HG03066 (cell line): Measurements from ENCODE around the gene FOXP3.
A peak's percentile ranks its signal among the peaks of the same experiment; 100 is the strongest.

ENCODE experiments used
- ATAC-seq: cut with Tn5 transposase; IDR thresholded peaks from one replicate; pipeline ENCODE4 v1.9.1; 2021; ENCODE audit warnings: low read depth; ENCODE audit not compliant: unreplicated experiment

FOXP3 gene

GRCh38 chrX:49276671-49277534, 12.4 kb upstream of the FOXP3 start:
- no peak for ATAC-seq

- no peak for ATAC-seq
Observed at GRCh38 chrX:49276207-49276606, 11.7 kb upstream of the FOXP3 start.

- ATAC-seq, result no peak
Observed at GRCh38 chrX:49273181-49273727, 8.7 kb upstream of the FOXP3 start.

- ATAC-seq, result no peak
Observed at GRCh38 chrX:49272421-49272820, 7.9 kb upstream of the FOXP3 start.

- no peak for ATAC-seq
Observed at GRCh38 chrX:49271341-49271740, 6.8 kb upstream of the FOXP3 start.

- ATAC-seq, result no peak
Observed at GRCh38 chrX:49270249-49270921, 5.9 kb upstream of the FOXP3 start.

DNA sequence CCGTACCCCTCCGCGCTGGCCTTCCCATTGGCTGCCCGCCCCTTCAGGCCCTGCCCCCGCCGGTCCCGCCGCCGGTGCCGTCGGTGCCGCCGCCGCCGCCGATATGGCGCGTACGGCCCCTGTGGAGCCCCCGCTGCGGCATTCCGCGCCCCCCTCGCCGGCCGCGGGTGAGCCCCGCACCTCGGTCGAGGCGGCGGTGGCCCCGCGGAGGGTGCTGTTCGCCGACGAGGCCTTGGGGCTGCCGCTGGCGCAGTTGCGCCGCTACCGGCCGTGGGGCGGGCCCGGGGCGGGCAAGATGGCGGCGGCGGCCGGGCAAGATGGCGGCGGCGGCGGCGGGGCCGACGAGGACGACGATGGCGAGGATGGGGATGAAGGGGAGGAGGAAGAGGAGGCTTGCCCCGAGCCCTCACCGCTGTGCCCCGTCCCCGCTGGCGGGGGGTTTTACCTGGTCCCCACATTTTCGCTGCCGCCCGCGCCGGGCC, 5.3 kb upstream of the FOXP3 start, which contains the start of gene PPP1R3F:
Gene PPP1R3F (plus strand): TSS at position 27 of the 482 bp plus-strand sequence. CDS start 77 bp downstream, at position 104.
- peak; percentile 6 for ATAC-seq

DNA sequence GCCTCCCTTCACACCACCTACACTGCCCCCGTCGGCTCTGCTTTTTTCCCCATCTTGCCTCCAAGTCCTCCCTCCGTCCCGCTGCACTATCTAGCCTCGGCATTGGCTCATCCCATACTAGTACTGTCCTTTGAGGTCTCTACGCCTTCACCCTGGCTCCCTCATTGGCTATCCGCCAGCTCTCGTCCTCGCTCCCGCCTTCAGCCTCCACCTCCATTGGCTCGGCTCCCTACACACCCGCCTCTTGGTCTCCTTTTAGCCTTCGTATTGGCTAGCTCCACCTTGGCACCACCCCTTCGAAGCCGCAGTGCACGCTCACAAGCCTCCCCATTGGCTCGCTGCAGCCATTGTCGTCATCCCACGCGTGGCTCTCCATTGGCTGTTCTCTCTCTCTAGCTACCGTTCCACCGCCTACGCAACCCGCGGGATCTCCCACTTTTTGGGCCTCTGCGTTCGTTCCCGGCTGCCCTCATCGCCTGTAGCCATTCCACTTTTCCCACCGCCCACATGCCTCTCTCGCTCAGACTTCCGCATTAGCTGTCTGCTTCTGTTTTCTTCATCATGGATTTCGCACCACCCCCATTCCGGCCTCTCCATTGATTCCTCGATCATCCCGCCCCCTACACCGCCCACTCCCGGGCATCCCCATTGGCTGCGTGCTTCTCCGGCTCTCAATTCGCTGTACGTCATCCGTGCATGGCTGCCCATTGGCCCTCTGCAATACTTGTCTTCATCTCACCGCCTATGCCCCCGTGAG, 4.7 kb upstream of the FOXP3 start:
- peak; percentile 85 for ATAC-seq

DNA sequence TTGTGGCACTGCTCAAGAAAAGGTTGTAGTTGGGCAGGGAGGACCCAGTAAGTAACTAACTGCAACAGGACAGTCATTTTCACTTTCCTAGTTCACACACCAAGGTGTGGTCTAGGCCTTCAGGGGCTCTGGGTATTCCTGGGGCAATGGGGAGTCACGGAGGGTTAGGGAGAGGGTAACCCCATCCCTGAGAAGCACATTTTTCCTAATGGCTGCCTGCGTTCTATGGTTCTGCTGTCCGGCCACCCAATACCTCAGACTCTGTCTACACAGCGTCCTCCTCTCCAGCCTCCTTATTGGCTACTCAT, 4.1 kb upstream of the FOXP3 start:
- no peak for ATAC-seq

GRCh38 chrX:49266523-49267445, 2.3 kb upstream of the FOXP3 start:
- ATAC-seq, result no peak

GRCh38 chrX:49263631-49264030, 879 bp downstream of the FOXP3 start:
- ATAC-seq, result no peak

- no peak for ATAC-seq
Observed at GRCh38 chrX:49262603-49263002, 1.9 kb downstream of the FOXP3 start.

DNA sequence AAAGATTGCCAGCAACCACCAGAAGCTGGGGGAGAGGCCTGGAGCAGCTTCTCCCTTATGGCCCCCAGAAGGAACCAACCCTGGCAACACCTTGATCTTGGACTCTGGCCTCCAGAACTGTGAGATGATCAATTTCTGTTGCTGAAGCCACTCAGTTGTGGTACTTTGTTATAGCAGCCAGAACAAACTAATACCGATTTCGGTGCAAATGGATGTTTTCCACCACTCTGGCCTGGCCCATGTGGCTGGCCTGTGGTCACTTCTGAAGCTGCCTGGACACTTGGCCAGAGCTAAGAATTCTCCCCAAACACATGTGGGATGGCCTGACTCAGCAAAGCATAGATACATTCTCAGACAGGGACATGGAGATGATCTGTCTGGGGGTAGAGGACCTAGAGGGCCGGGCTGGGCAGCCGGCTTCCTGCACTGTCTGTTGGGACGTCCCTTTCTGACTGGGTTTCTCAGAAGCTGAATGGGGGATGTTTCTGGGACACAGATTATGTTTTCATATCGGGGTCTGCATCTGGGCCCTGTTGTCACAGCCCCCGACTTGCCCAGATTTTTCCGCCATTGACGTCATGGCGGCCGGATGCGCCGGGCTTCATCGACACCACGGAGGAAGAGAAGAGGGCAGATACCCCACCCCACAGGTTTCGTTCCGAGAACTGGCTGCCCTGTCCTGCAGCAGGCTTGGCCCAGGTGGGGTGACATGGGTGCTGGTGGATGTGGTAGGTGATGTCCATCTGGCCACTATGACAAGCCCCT, 4.1 kb downstream of the FOXP3 start:
- ATAC-seq, result no peak

DNA sequence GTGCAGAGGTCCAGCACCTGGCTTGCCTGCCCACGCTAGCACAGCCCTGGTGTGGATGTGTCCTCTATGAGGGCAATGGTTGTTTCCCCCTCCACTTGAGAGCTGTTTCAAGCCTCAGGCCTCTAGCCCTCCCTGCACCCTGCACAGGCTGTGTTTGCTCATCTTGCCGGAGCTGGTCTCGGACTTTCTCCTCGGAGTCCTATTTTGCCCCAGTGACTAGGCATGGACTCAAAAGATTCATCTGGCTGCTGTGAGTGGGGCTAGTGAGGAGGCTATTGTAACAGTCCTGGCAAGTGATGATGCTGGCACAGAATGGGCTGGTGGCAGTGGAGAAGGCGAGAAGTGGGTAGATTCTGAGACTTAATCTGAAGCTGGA, 5.8 kb downstream of the FOXP3 start:
- ATAC-seq, result no peak

DNA sequence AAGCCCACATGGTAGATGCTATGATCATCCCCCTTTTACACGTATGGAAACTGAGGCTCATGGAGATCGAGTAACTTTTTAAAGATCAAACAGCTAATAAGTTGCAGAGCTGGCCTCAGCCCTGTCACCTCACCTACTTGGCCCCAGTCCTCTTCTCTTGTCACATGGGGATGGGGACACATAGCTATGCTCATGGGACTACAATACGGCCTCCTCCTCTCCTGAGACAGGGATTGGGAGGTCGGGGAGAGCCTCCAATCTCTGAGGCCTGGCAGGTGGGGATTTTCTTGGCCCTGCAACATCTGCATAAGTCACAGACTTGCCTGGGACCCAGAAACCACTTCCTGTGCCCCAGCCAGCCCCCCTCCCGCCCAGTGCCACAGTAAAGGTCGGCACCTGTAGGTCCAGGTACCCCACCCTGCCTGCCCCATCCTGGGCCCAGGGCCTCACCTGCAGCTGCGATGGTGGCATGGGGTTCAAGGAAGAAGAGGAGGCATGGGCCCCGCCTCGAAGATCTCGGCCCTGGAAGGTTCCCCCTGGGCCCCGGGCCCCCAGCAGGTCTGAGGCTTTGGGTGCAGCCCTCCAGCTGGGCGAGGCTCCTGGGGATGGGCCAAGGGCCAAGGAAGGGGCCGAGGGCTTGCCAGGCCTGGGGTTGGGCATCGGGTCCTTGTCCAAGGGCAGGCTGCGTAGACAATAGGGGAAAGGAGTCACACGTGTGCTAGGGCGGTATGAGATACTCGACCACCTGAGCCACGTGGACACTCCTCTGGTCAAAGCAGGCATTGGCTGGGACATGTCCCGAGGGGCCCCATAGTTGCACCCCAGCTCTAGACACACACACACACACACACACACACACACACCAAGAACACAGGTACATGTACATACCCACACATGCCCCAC, 6.4 kb downstream of the FOXP3 start:
- ATAC-seq, result no peak

GRCh38 chrX:49257074-49257790, 7.3 kb downstream of the FOXP3 start:
- ATAC-seq, result no peak

GRCh38 chrX:49256268-49256995, 8.1 kb downstream of the FOXP3 start:
- ATAC-seq, result no peak
